GM12878 (cell line): ENCODE measurements around the gene HDDC3. TPM values are rescaled to one million over a fixed set of nuclear protein-coding genes. Genes with fewer than 3 reads are reported as not detected.

Experiments
- ATAC-seq: fragments of 200-7000 bp; cut with Tn5 transposase; 3 replicates; pipeline ENCODE4 v1.9.1; 2020; ENCODE audit warnings: mild to moderate bottlenecking, moderate library complexity
- BruUV-seq: library from RNA; stranded (reverse); fragments of 400-500 nt; replicated peaks from 2 replicates; lab custom pipeline; 2021; lab: Mats Ljungman, UMichigan
- CTCF ChIA-PET: fragments of 300-600 bp; sonication (Branson Sonifier 250); formaldehyde crosslinking; extraction: SDS; loops from one replicate; lab custom pipeline; 2021; ENCODE audit warnings: inconsistent platforms; lab: Yijun Ruan, JAX
- POLR2A ChIA-PET: fragments of 350-600 bp; formaldehyde crosslinking; extraction: SDS; loops from one replicate; lab custom pipeline; 2021; ENCODE audit warnings: inconsistent platforms; lab: Charles Lee
- RAD21 ChIA-PET: fragments of 300-600 bp; sonication (Branson Sonifier 250); formaldehyde crosslinking; loops from one replicate; lab custom pipeline; 2023; ENCODE audit warnings: antibody characterized with exemption; ENCODE audit not compliant: unreplicated experiment; lab: Charles Lee
- SMC1A ChIA-PET: fragments of 300-600 bp; sonication (Branson Sonifier 250); formaldehyde crosslinking; loops from one replicate; lab custom pipeline; 2023; ENCODE audit not compliant: unreplicated experiment, uncharacterized antibody; lab: Charles Lee
- DNase-seq: peaks from one replicate; pipeline ENCODE4 v3.0.0-alpha.2; 2011; ENCODE audit warnings: low read depth, low spot score
- FAIRE-seq: peaks from 3 replicates; lab custom pipeline; 2011; peaks lifted over from hg19 to GRCh38; lab: Jason Lieb, UNC
- H2AFZ ChIP-seq: 2 replicates; pipeline ENCODE4 v1.6.0; 2011; ENCODE audit warnings: low read depth, low read length, control low read depth; ENCODE audit not compliant: control insufficient read depth
- H3K27ac ChIP-seq: 2 replicates; pipeline ENCODE4 v1.5.1; 2011; ENCODE audit warnings: control low read depth; ENCODE audit not compliant: control insufficient read depth, insufficient read depth
- H3K27me3 ChIP-seq, 2 experiments: replicated peaks in 1 of 2; 2 replicates each; pipeline versions ENCODE4 v1.6.0 to v1.6.1; 2011; ENCODE audit warnings: low read length in 1 of 2; ENCODE audit not compliant: control insufficient read depth in 2 of 2, insufficient read depth in 2 of 2
- H3K36me3 ChIP-seq, 2 experiments: 2 replicates each; pipeline ENCODE4 v1.5.1; 2011; ENCODE audit warnings: low read length in 1 of 2; ENCODE audit not compliant: control insufficient read depth in 2 of 2, insufficient read depth in 2 of 2
- H3K4me1 ChIP-seq: 2 replicates; pipeline ENCODE4 v1.6.1; 2011; ENCODE audit warnings: mild to moderate bottlenecking, low read length, moderate library complexity, mixed read lengths; ENCODE audit not compliant: control insufficient read depth, insufficient read depth
- H3K4me2 ChIP-seq: 2 replicates; pipeline ENCODE4 v1.6.0; 2011; ENCODE audit warnings: control low read depth; ENCODE audit not compliant: control insufficient read depth, insufficient read depth
- H3K4me3 ChIP-seq: fragments of 200-600 bp; sonication (generic); 2 replicates; pipeline ENCODE4 v1.5.1; 2016
- H3K79me2 ChIP-seq: 2 replicates; pipeline ENCODE4 v1.6.0; 2011; ENCODE audit warnings: low read length; ENCODE audit not compliant: control insufficient read depth, insufficient read depth
- H3K9ac ChIP-seq: 2 replicates; pipeline ENCODE4 v1.8.0; 2011; ENCODE audit warnings: low read length, control low read depth, mixed read lengths; ENCODE audit not compliant: control insufficient read depth, insufficient read depth
- H3K9me3 ChIP-seq: replicated peaks from 3 replicates; pipeline ENCODE4 v1.5.1; 2011; ENCODE audit warnings: mild to moderate bottlenecking, low read length; ENCODE audit not compliant: control insufficient read depth, insufficient read depth
- H4K20me1 ChIP-seq: 2 replicates; pipeline ENCODE4 v1.6.0; 2011; ENCODE audit not compliant: control insufficient read depth, insufficient read depth
- ATF2 ChIP-seq: IDR thresholded peaks from 2 replicates; pipeline ENCODE4 v1.6.1; 2012; ENCODE audit warnings: low read length, inconsistent platforms
- CREB1 ChIP-seq: IDR thresholded peaks from 2 replicates; pipeline ENCODE4 v1.6.1; 2012; ENCODE audit warnings: low read depth, mild to moderate bottlenecking, inconsistent platforms
- EED ChIP-seq: sonication (generic); IDR thresholded peaks from 2 replicates; pipeline ENCODE4 v1.6.1; 2016; ENCODE audit warnings: antibody characterized with exemption, low read depth
- EP300 ChIP-seq, 2 experiments: fragments of 150-350 bp in 1 of 2; IDR thresholded peaks; 2 replicates each; pipeline ENCODE4 v1.6.1; 2011 to 2012; ENCODE audit warnings: low read depth in 2 of 2, low read length in 2 of 2, borderline replicate concordance in 1 of 2, improper control_type of control experiment in 1 of 2, inconsistent platforms in 1 of 2; ENCODE audit not compliant: control insufficient read depth in 1 of 2
- FOS ChIP-seq: IDR thresholded peaks from 3 replicates; pipeline ENCODE4 v1.6.1; 2011; ENCODE audit warnings: borderline replicate concordance; ENCODE audit not compliant: insufficient read length; ENCODE audit errors: extremely low read depth
- HDAC2 ChIP-seq: fragments of 200-600 bp; sonication (generic); IDR thresholded peaks from 2 replicates; pipeline ENCODE4 v1.6.1; 2017
- HDAC6 ChIP-seq: fragments of 200-600 bp; sonication (generic); IDR thresholded peaks from one replicate; pipeline ENCODE4 v1.8.0; 2017; ENCODE audit warnings: antibody characterized with exemption; ENCODE audit not compliant: unreplicated experiment
- HDGF ChIP-seq: fragments of 450-650 bp; IDR thresholded peaks from 2 replicates; pipeline ENCODE4 v1.6.1; 2016; ENCODE audit warnings: antibody characterized with exemption
- IKZF1 ChIP-seq: fragments of 450-650 bp; conservative IDR thresholded peaks from 2 replicates; pipeline ENCODE4 v1.6.1; 2017; ENCODE audit warnings: antibody characterized with exemption, mild to moderate bottlenecking
- JUNB ChIP-seq: IDR thresholded peaks from 2 replicates; pipeline ENCODE4 v1.6.1; 2016; ENCODE audit warnings: antibody characterized with exemption, mild to moderate bottlenecking
- KAT2A ChIP-seq: conservative IDR thresholded peaks from 2 replicates; pipeline ENCODE4 v1.6.1; 2011; ENCODE audit warnings: low read depth, low read length; ENCODE audit not compliant: control insufficient read depth
- LARP7 ChIP-seq: fragments of 450-650 bp; IDR thresholded peaks from 2 replicates; pipeline ENCODE4 v1.6.1; 2017; ENCODE audit warnings: mild to moderate bottlenecking
- MEF2A ChIP-seq: IDR thresholded peaks from 2 replicates; pipeline ENCODE4 v1.6.1; 2011; ENCODE audit warnings: low read depth, mild to moderate bottlenecking, low read length, moderate library complexity; ENCODE audit not compliant: insufficient read depth
- MEF2B ChIP-seq: fragments of 450-650 bp; IDR thresholded peaks from 2 replicates; pipeline ENCODE4 v1.6.1; 2018; ENCODE audit warnings: mild to moderate bottlenecking, moderate library complexity; ENCODE audit not compliant: partially characterized antibody, poor library complexity, severe bottlenecking
- NKRF ChIP-seq: fragments of 450-650 bp; conservative IDR thresholded peaks from 2 replicates; pipeline ENCODE4 v1.6.1; 2017; ENCODE audit warnings: mild to moderate bottlenecking, moderate library complexity
- RAD21 ChIP-seq: IDR thresholded peaks from 2 replicates; pipeline ENCODE4 v1.6.1; 2011; ENCODE audit warnings: mild to moderate bottlenecking, low read depth, low read length, moderate library complexity; ENCODE audit not compliant: insufficient read depth
- SMAD1 ChIP-seq: fragments of 450-650 bp; IDR thresholded peaks from 2 replicates; pipeline ENCODE4 v1.6.1; 2018; ENCODE audit warnings: mild to moderate bottlenecking, low read depth; ENCODE audit not compliant: partially characterized antibody
- SMARCA5 ChIP-seq: fragments of 450-650 bp; IDR thresholded peaks from 2 replicates; pipeline ENCODE4 v1.6.1; 2017; ENCODE audit warnings: mild to moderate bottlenecking
- TCF12 ChIP-seq: IDR thresholded peaks from 2 replicates; pipeline ENCODE4 v1.6.1; 2011; ENCODE audit warnings: low read depth, mild to moderate bottlenecking, low read length
- ZNF207 ChIP-seq: fragments of 450-650 bp; IDR thresholded peaks from 2 replicates; pipeline ENCODE4 v1.6.1; 2014; ENCODE audit warnings: antibody characterized with exemption, mild to moderate bottlenecking, borderline replicate concordance
- WGBS: methylation state at CpG from one replicate; pipeline ENCODE4 v1.1.6; 2016; ENCODE audit warnings: low lambda C conversion rate; ENCODE audit not compliant: insufficient replicate concordance, insufficient coverage; ENCODE audit errors: missing lambda C conversion rate; 5-methylcytosine and 5-hydroxymethylcytosine counted together
- in situ Hi-C: fragments of 300-500 bp; cut with MboI; formaldehyde crosslinking; loops from 9 replicates; pipeline ENCODE4 v1.14.3; 2018; ENCODE audit warnings: mixed read lengths
- intact Hi-C: fragments of 100-400 bp; cut with micrococcal nuclease; formaldehyde crosslinking; loops from one replicate; pipeline ENCODE4 v1.14.2; 2022; ENCODE audit not compliant: unreplicated experiment
- polyA plus RNA-seq, 11 experiments: library from polyadenylated mRNA; depleted of rRNA in 4 of 11; unstranded in 6 of 11; stranded (reverse) in 5 of 11; fragments of >200 nt; fragmentation: Nextera tagmentation in 4 of 11; fragmentation: Illumina TruSeq in 1 of 11; extraction: Ambion mirVana in 4 of 11; extraction: Trizol in 1 of 11; gene quantifications; 1 replicate in 1 of 11; 2 replicates in 10 of 11; pipeline versions ENCODE4 v1.2.1 to v1.2.3, GENCODE V29; 2011 to 2016; ENCODE audit warnings: inconsistent platforms in 2 of 11, missing spikeins in 2 of 11, low read depth in 1 of 11
- total RNA-seq, 4 experiments: library from RNA; depleted of rRNA in 3 of 4; stranded (reverse); fragments of >200 nt in 3 of 4; fragmentation: Illumina TruSeq in 1 of 4; extraction: Trizol in 1 of 4; gene quantifications; 2 replicates each; pipeline versions ENCODE4 v1.2.1 to v1.2.3, GENCODE V29; 2013 to 2021

The HDDC3 gene
- total and polyA plus RNA-seq, 10 of the 15 experiments (the other 5 are each of a cell fraction or from before 2014, with no cell fraction given), result 5.6 to 39.5 (median 23.0) TPM

- intact Hi-C loops (loop anchor here (1.0 to 5.0 kb wide), 4 partner anchors 20 to 92 kb away; partner anchors contain the start of genes PRC1, UNC45A and VPS33B), in situ Hi-C loops (loop anchor here (25.0 kb wide), 1 partner anchor 1368 kb away; the partner anchor contains the start of gene TICRR)
- ATAC-seq (peak; percentile 98), DNase-seq (peak; percentile 91), FAIRE-seq (peak; percentile 99)
- Histone ChIP-seq H3K27ac (peak within 1 kb of the TSS; percentile 98), H3K4me2 (peak within 1 kb of the TSS; percentile 78), H3K79me2 (peaks cover 24% of the 10 kb centered on the region), H3K4me3 (peak within 1 kb of the TSS; percentile 87), H4K20me1 (no peaks in the 10 kb centered on the region), H2AFZ (peak within 1 kb of the TSS; percentile 94), H3K9ac (peak within 1 kb of the TSS; percentile 98), H3K9me3 (no peaks in the 10 kb centered on the region), H3K4me1 (peaks cover 3% of the 10 kb centered on the region; the same call in 1 of the 2 replicates), H3K36me3 (peaks cover 18 to 20% of the 10 kb centered on the region in 2 experiments), H3K27me3 (no peaks in the 10 kb centered on the region)
- under 1% methylated on average over 69 of the region's 69 CpGs for WGBS
- BruUV-seq, result TSS peak; percentile 76
- CTCF ChIA-PET, result interaction anchor here (0.5 to 6.4 kb wide), 16 partner anchors 12 to 1307 kb away, joined by 3 to 74 read pairs (median 5); partner anchors contain the start of genes HDDC3, PRC1 and UNC45A
- RAD21 ChIA-PET, result interaction anchor here (0.7 to 4.5 kb wide), 16 partner anchors 8 to 317 kb away, joined by 3 to 24 read pairs (median 3); partner anchors contain the start of genes HDDC3, MAN2A2, UNC45A and VPS33B
- SMC1A ChIA-PET, result interaction anchor here (0.8 to 4.1 kb wide), 8 partner anchors 21 to 317 kb away, joined by 3 to 18 read pairs (median 5); partner anchors contain the start of genes HDDC3 and UNC45A
- POLR2A ChIA-PET, result interaction anchor here (0.6 to 3.6 kb wide), 13 partner anchors 9 to 749 kb away, joined by 3 to 26 read pairs (median 3); partner anchors contain the start of genes BLM, HDDC3, PRC1 and UNC45A
- TF ChIP-seq IKZF1, result peak; percentile 63
- TF ChIP-seq CREB1, result peak; percentile 56; the same call in 1 of the 2 replicates
- TF ChIP-seq KAT2A, result no peak
- TF ChIP-seq RAD21, result no peak
- TF ChIP-seq JUNB, result no peak
- TF ChIP-seq SMARCA5, result peak; percentile 77; the same call in 1 of the 2 replicates
- peak; percentile 91 for TF ChIP-seq LARP7
- no peak for TF ChIP-seq MEF2A
- TF ChIP-seq HDGF, result peak; percentile 70; the same call in 1 of the 2 replicates
- peak; percentile 99 for TF ChIP-seq NKRF
- no peak for TF ChIP-seq HDAC6
- TF ChIP-seq FOS, result peak; percentile 11
- TF ChIP-seq SMAD1, result peak; percentile 61
- TF ChIP-seq HDAC2, result peak; percentile 93
- TF ChIP-seq ZNF207, result peak; percentile 77
- peak; percentile 24 for TF ChIP-seq MEF2B
- TF ChIP-seq ATF2, result peak; percentile 80
- TF ChIP-seq EP300 (IDR thresholded peaks at IDR 0.05; ENCODE audit: borderline replicate concordance in 1 of 2, control insufficient read depth in 1 of 2, low read depth in 2 of 2, low read length in 2 of 2), result no peak; a peak in 1 of 4 replicates
- TF ChIP-seq TCF12, result 0 out of 2 replicates have a peak, but pooled peaks have one; percentile 3
- TF ChIP-seq EED, result no peak; the same call in 1 of the 2 replicates
Measured at GRCh38 chr15:90954712-90955623, 22.6 kb upstream of the HDDC3 start, which contains the start of gene RCCD1. RCCD1 (plus strand) TSS chr15:90954884; CDS start chr15:90956735, 1,851 bp downstream.
